Right lobe of liver (tissue), 6 donors: Measurements from ENCODE around the gene MYOM1. TPM values are rescaled to one million over a fixed set of nuclear protein-coding genes. Genes with fewer than 3 reads are reported as not detected.

Experiments
- ATAC-seq, 4 donors: fragments of 200-7000 bp; cut with Tn5 transposase; one replicate each; pipeline ENCODE4 v1.9.1; 2020; ENCODE audit warnings: mild to moderate bottlenecking in 4 of 4, moderate library complexity in 4 of 4
- DNase-seq, 3 donors: peaks; one replicate each; pipeline ENCODE4 v3.0.0-alpha.2; 2020
- H3K27ac ChIP-seq, 3 donors: fragments of 200-600 bp; one replicate each; pipeline ENCODE4 v1.8.0; 2022
- H3K27me3 ChIP-seq, 2 donors: fragments of 200-600 bp; one replicate each; pipeline ENCODE4 v1.8.0; 2022
- H3K36me3 ChIP-seq, 4 donors: fragments of 200-600 bp; sonication (generic) in 1 of 4; one replicate each; pipeline versions ENCODE4 v1.5.1 to v1.8.0; 2017 to 2022; ENCODE audit warnings: control low read depth in 1 of 4
- H3K4me1 ChIP-seq, 4 donors: fragments of 200-600 bp; sonication (generic) in 1 of 4; one replicate each; pipeline versions ENCODE4 v1.5.1 to v1.8.0; 2017 to 2022; ENCODE audit warnings: control low read depth in 1 of 4
- H3K4me3 ChIP-seq, 3 donors: fragments of 200-600 bp; one replicate each; pipeline ENCODE4 v1.8.0; 2022
- H3K9me3 ChIP-seq, 4 donors: fragments of 200-600 bp; sonication (generic) in 1 of 4; one replicate each; pipeline versions ENCODE4 v1.5.1 to v1.8.0; 2017 to 2022; ENCODE audit warnings: control low read depth in 1 of 4
- POLR2A ChIP-seq: fragments of 450-650 bp; IDR thresholded peaks from one replicate; pipeline ENCODE4 v1.6.1; 2017; ENCODE audit warnings: antibody characterized with exemption, mild to moderate bottlenecking
- WGBS: methylation state at CpG from one replicate; pipeline ENCODE4 v1.1.6; 2018; ENCODE audit warnings: low coverage, low lambda C conversion rate; ENCODE audit not compliant: insufficient coverage; ENCODE audit errors: missing lambda C conversion rate; 5-methylcytosine and 5-hydroxymethylcytosine counted together
- intact Hi-C, 2 donors: fragments of 100-400 bp; cut with DNase I; formaldehyde crosslinking; loops; one replicate each; pipeline versions ENCODE4 v1.11.2 to v1.14.1; 2022
- total RNA-seq, 6 experiments: library from RNA; depleted of rRNA in 2 of 6; stranded (reverse); fragments of >200 nt in 2 of 6; fragmentation: NEBNext Ultra II Directional in 3 of 6; extraction: Animal tissue kit (Norgen Biotek cat#: 25700) in 3 of 6; gene quantifications; one replicate each; pipeline versions ENCODE4 v1.1.0 to v1.2.4, GENCODE V29; 2016 to 2023
- TF ChIP-seq, protein P1 (sequence below), 4 donors: fragments of 200-600 bp in 3 of 4; fragments of 450-650 bp in 1 of 4; IDR thresholded peaks; one replicate each; pipeline versions ENCODE4 v1.5.1 to v1.8.0; 2016 to 2022; ENCODE audit warnings: antibody characterized with exemption in 4 of 4, mild to moderate bottlenecking in 2 of 4
- donor health status: DM: no; HTN: yes; CAD: no.
- donor health status: DM: no; HTN: no; CAD: no.
- donor health status: DM: no; HTN: no; CAD: no.
- donor health status: DM: no; HTN: yes; CAD: no.
- donor health status: DM: no; HTN: yes; CAD: no.

Gene MYOM1
- total RNA-seq, 6 experiments from 2014 or later = 3.1 to 64.5 (median 19.1) TPM

DNA sequence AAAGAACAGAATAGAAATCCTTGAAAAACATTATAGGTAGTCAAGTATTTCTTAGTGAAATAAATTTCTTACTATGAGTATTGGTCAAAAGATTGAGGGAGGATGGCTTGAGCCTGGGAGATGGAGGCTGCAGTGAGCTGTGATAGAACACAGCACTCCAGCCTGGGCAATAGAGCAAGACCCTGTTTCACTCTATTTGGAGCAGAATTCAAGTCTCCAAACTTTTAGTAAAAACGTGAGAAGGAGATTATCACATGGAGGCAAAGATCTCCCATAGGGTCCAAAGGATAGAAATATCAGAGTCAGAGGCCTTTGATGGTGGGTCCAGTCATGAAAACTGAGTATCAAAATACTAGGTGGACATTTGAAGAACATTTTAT, 25.4 kb upstream of the MYOM1 start:
- no peaks in the 10 kb centered on the region for H3K36me3 ChIP-seq
- intact Hi-C loops = loop anchor here in 1 of 2 donors (10.0 kb wide), 1 partner anchor 310 kb away; no protein-coding TSS in a partner anchor
- peak overlapping the region; percentile 87 to 95 (median 89) for H3K4me3 ChIP-seq
- H3K4me1 ChIP-seq = peaks cover 0 to 25% (median 0%) of the 10 kb centered on the region in 4 donors
- ATAC-seq = no peak
- TF ChIP-seq, protein P1, sequence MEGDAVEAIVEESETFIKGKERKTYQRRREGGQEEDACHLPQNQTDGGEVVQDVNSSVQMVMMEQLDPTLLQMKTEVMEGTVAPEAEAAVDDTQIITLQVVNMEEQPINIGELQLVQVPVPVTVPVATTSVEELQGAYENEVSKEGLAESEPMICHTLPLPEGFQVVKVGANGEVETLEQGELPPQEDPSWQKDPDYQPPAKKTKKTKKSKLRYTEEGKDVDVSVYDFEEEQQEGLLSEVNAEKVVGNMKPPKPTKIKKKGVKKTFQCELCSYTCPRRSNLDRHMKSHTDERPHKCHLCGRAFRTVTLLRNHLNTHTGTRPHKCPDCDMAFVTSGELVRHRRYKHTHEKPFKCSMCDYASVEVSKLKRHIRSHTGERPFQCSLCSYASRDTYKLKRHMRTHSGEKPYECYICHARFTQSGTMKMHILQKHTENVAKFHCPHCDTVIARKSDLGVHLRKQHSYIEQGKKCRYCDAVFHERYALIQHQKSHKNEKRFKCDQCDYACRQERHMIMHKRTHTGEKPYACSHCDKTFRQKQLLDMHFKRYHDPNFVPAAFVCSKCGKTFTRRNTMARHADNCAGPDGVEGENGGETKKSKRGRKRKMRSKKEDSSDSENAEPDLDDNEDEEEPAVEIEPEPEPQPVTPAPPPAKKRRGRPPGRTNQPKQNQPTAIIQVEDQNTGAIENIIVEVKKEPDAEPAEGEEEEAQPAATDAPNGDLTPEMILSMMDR (IDR thresholded peaks at IDR 0.05) = no peak
- TF ChIP-seq POLR2A = no peak
- H3K9me3 ChIP-seq = no peaks in the 10 kb centered on the region
- WGBS = 11% methylated on average over 1 of the region's 1 CpG
- no peaks in the 10 kb centered on the region for H3K27me3 ChIP-seq
- H3K27ac ChIP-seq = peak overlapping the region in 2 of 3 donors; percentile 99 to 100
- DNase-seq = no peak

DNA sequence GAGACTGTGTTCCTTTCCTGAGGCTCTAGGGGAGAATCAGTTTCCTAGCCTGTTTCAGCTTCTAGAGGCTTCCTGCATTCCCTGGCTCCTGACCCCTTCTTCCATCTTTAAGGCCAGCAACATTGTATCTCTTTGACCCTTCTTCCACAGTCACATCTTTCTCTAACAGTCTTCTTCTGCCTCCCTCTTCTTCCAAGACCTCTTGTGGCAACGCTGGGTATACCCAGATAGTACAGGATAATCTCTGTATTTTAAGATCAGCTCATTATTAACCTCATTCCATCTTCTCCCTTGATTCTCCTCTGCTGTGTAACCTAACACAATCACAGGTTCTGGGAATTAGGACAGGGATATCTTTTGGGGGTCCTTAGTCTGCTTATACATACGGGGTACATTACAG, 19.0 kb upstream of the MYOM1 start:
- Histone ChIP-seq H3K27me3 (no peaks in the 10 kb centered on the region), H3K36me3 (no peaks in the 10 kb centered on the region), H3K27ac (no peak overlapping the region), H3K9me3 (no peaks in the 10 kb centered on the region), H3K4me1 (peaks cover 0 to 10% (median 4%) of the 10 kb centered on the region in 4 donors), H3K4me3 (no peak overlapping the region)
- intact Hi-C loops = loop anchor here in 1 of 2 donors (10.0 kb wide), 1 partner anchor 84 kb away; no protein-coding TSS in a partner anchor
- no peak for TF ChIP-seq POLR2A
- TF ChIP-seq, protein P1 (IDR thresholded peaks at IDR 0.05) = no peak
- 100% methylated on average over 2 of the region's 2 CpGs for WGBS
- ATAC-seq = no peak
- no peak for DNase-seq

DNA sequence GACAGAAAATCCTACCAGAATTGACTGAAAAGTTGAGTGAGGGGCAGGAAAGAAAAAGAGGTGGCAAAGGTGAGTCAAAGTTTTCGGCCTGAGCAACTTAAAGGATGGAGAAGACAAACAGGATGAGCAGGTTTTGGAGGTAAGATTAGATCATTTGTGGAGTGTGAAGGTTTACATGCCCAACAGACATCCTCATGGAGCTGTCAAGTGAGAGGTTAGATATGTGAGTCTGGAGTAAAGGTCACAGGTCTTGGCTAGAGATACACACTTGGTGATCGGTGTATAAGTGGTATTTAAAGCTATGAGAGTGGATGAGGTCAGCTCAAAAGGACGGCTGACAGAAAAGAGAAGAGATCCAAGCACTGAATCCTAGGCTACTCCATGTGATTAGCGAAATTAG, 16.7 kb upstream of the MYOM1 start:
- Histone ChIP-seq H3K4me1 (peaks cover 0 to 31% (median 15%) of the 10 kb centered on the region in 4 donors), H3K4me3 (no peak overlapping the region), H3K9me3 (no peaks in the 10 kb centered on the region), H3K36me3 (no peaks in the 10 kb centered on the region), H3K27me3 (no peaks in the 10 kb centered on the region), H3K27ac (no peak overlapping the region)
- DNase-seq (no peak), ATAC-seq (no peak)
- TF ChIP-seq, protein P1 (IDR thresholded peaks at IDR 0.05) = no peak
- intact Hi-C loops = loop anchor here in 1 of 2 donors (10.0 kb wide), 1 partner anchor 82 kb away; no protein-coding TSS in a partner anchor
- WGBS = 70% methylated on average over 2 of the region's 4 CpGs

- Histone ChIP-seq H3K36me3 (no peaks in the 10 kb centered on the region), H3K27me3 (no peaks in the 10 kb centered on the region), H3K9me3 (no peaks in the 10 kb centered on the region), H3K4me3 (no peak overlapping the region), H3K27ac (no peak overlapping the region), H3K4me1 (peaks cover 0 to 37% (median 17%) of the 10 kb centered on the region in 4 donors)
- no peak for ATAC-seq
- WGBS = 100% methylated on average over 1 of the region's 2 CpGs
- DNase-seq = no peak
- intact Hi-C loops = loop anchor here in 1 of 2 donors (10.0 kb wide), 1 partner anchor 81 kb away; no protein-coding TSS in a partner anchor
- TF ChIP-seq, protein P1 (IDR thresholded peaks at IDR 0.05) = no peak
- TF ChIP-seq POLR2A = no peak
Measured at GRCh38 chr18:3235846-3236245, 16.1 kb upstream of the MYOM1 start.
